ENCODE measurements around the gene RBM33.

GRCh38 chr7:155737590-155737989, 93.1 kb downstream of the RBM33 start:
- TF ChIP-seq CTCF (IDR thresholded peaks at IDR 0.05), result no peak
- no peak for TF ChIP-seq ATF1 (CRISPR knock-in tag; IDR thresholded peaks at IDR 0.05)
- TF ChIP-seq MAX (CRISPR knock-in tag; IDR thresholded peaks at IDR 0.05), result no peak
- no peak for TF ChIP-seq FOXP1 (CRISPR knock-in tag; IDR thresholded peaks at IDR 0.05; ENCODE audit: borderline replicate concordance)
- TF ChIP-seq USF2 (CRISPR knock-in tag; IDR thresholded peaks at IDR 0.05), result no peak
- no peak for TF ChIP-seq ZBTB43 (CRISPR knock-in tag; IDR thresholded peaks at IDR 0.05)
- TF ChIP-seq ATF6 (CRISPR knock-in tag; IDR thresholded peaks at IDR 0.05), result no peak

All from WTC11 (cell line).